Smooth muscle cell (in vitro differentiated cells): ENCODE results near the gene COMT. TPM values are rescaled to one million over a fixed set of nuclear protein-coding genes. Genes with fewer than 3 reads are reported as not detected.

Experiments used
- DNase-seq: peaks from one replicate; lab custom pipeline; 2025; ENCODE audit not compliant: unreplicated experiment; lab: John Stamatoyannopoulos, UW
- H2AFZ ChIP-seq: fragments of 200-600 bp; sonication (generic); 2 replicates; pipeline ENCODE4 v1.6.0; 2016; ENCODE audit warnings: antibody characterized with exemption, low read depth, mild to moderate bottlenecking
- H3F3A ChIP-seq: fragments of 200-600 bp; sonication (generic); 2 replicates; pipeline ENCODE4 v1.6.0; 2017; ENCODE audit warnings: antibody characterized with exemption, low read depth
- H3K27ac ChIP-seq: fragments of 200-600 bp; sonication (generic); 2 replicates; pipeline ENCODE4 v1.5.1; 2016; ENCODE audit warnings: low read depth, mild to moderate bottlenecking
- H3K27me3 ChIP-seq: fragments of 200-600 bp; sonication (generic); 2 replicates; pipeline ENCODE4 v1.6.1; 2016; ENCODE audit warnings: low read depth, mild to moderate bottlenecking
- H3K36me3 ChIP-seq: fragments of 200-600 bp; sonication (generic); 2 replicates; pipeline ENCODE4 v1.5.1; 2016; ENCODE audit warnings: low read depth
- H3K4me1 ChIP-seq: fragments of 200-600 bp; sonication (generic); 2 replicates; pipeline ENCODE4 v1.5.1; 2016; ENCODE audit warnings: low read depth
- H3K4me2 ChIP-seq: fragments of 200-600 bp; sonication (generic); 2 replicates; pipeline ENCODE4 v1.6.0; 2016; ENCODE audit warnings: mild to moderate bottlenecking
- H3K4me3 ChIP-seq: fragments of 200-600 bp; sonication (generic); 2 replicates; pipeline ENCODE4 v1.5.1; 2016; ENCODE audit warnings: mild to moderate bottlenecking
- H3K79me2 ChIP-seq: fragments of 200-600 bp; sonication (generic); 2 replicates; pipeline ENCODE4 v1.6.0; 2016; ENCODE audit warnings: low read depth, mild to moderate bottlenecking
- H3K9ac ChIP-seq: fragments of 200-600 bp; sonication (generic); 2 replicates; pipeline ENCODE4 v1.6.0; 2016; ENCODE audit warnings: low read depth
- H3K9me3 ChIP-seq: fragments of 200-600 bp; sonication (generic); replicated peaks from 2 replicates; pipeline ENCODE4 v1.5.1; 2016; ENCODE audit warnings: low read depth
- H4K20me1 ChIP-seq: fragments of 200-600 bp; sonication (generic); 2 replicates; pipeline ENCODE4 v1.6.0; 2016; ENCODE audit warnings: low read depth
- WGBS: methylation state at CpG from one replicate; pipeline ENCODE4 v1.1.7; 2016; ENCODE audit warnings: low lambda C conversion rate; 5-methylcytosine and 5-hydroxymethylcytosine counted together
- polyA plus RNA-seq: library from polyadenylated mRNA; unstranded; fragments of >200 nt; fragmentation: Nextera tagmentation; extraction: Ambion mirVana; gene quantifications from 2 replicates; pipeline ENCODE4 v1.2.1, GENCODE V29; 2016
- total RNA-seq: library from RNA; depleted of rRNA; stranded (reverse); fragments of >200 nt; gene quantifications from 2 replicates; pipeline ENCODE4 v1.2.3, GENCODE V29; 2014
- TF ChIP-seq, protein P1 (sequence below): fragments of 200-600 bp; sonication (generic); IDR thresholded peaks from 2 replicates; pipeline ENCODE4 v1.5.1; 2017; ENCODE audit warnings: borderline replicate concordance, mild to moderate bottlenecking, antibody characterized with exemption; ENCODE audit not compliant: insufficient read depth, poor library complexity, severe bottlenecking

Gene COMT
- total and polyA plus RNA-seq, 2 experiments from 2014 or later = 4.1 to 6.2 TPM

DNA sequence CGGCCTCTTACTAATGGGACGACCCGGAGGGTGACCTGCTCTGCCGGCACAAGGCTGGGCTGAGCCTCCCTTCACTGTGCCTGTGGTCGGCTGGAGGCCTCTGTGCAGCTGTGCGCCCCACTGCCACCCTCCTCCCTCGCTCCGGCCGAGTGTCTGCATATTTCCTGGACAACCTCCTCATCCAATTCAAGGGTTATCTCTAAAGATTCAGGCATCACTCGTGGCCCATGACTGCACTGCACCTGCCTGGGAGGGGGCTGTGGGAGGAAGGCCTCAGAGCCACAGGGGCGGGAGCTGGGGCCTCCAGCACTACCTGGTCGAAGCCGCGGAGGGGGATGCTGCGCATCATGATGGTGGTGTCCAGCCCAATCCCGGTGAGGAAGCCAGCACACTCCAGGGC lies 43.8 kb upstream of the COMT start:
- H3K9me3 ChIP-seq = no peaks in the 10 kb centered on the region
- no peak overlapping the region for H3K4me2 ChIP-seq
- no peaks in the 10 kb centered on the region for H3F3A ChIP-seq
- no peak overlapping the region for H3K27ac ChIP-seq
- WGBS = 93% methylated on average over 16 of the region's 16 CpGs
- no peaks in the 10 kb centered on the region for H3K79me2 ChIP-seq
- no peaks in the 10 kb centered on the region for H4K20me1 ChIP-seq
- no peak overlapping the region for H2AFZ ChIP-seq
- DNase-seq = no peak
- H3K4me1 ChIP-seq = peaks cover 11% of the 10 kb centered on the region
- H3K27me3 ChIP-seq = no peaks in the 10 kb centered on the region
- TF ChIP-seq, protein P1, sequence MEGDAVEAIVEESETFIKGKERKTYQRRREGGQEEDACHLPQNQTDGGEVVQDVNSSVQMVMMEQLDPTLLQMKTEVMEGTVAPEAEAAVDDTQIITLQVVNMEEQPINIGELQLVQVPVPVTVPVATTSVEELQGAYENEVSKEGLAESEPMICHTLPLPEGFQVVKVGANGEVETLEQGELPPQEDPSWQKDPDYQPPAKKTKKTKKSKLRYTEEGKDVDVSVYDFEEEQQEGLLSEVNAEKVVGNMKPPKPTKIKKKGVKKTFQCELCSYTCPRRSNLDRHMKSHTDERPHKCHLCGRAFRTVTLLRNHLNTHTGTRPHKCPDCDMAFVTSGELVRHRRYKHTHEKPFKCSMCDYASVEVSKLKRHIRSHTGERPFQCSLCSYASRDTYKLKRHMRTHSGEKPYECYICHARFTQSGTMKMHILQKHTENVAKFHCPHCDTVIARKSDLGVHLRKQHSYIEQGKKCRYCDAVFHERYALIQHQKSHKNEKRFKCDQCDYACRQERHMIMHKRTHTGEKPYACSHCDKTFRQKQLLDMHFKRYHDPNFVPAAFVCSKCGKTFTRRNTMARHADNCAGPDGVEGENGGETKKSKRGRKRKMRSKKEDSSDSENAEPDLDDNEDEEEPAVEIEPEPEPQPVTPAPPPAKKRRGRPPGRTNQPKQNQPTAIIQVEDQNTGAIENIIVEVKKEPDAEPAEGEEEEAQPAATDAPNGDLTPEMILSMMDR = no peak
- no peak overlapping the region for H3K4me3 ChIP-seq
- H3K36me3 ChIP-seq = no peaks in the 10 kb centered on the region
- no peak overlapping the region for H3K9ac ChIP-seq

DNA sequence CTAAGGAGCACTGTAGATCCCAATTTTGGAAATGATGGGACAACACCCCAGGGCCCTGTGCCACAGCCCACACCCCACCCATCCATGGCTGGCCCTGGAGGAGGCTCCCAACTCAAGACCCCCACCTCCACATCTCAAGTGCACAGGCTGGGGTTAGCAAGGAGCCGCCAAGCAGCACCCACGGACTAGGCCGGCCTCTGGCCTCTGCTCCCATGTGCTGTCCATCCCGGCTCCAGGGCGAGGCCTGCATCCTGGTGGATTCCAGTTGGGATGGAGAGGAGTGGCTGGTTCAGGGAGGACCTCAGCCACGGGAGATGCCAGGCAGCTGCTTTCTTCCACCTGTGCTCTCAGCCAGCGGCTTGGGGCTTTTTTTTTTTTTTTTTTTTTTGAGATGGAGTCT lies 43.4 kb upstream of the COMT start:
- H3K9ac ChIP-seq = no peak overlapping the region
- no peaks in the 10 kb centered on the region for H3K27me3 ChIP-seq
- 86% methylated on average over 7 of the region's 7 CpGs for WGBS
- peaks cover 12% of the 10 kb centered on the region for H3K4me1 ChIP-seq
- TF ChIP-seq, protein P1 = no peak
- no peak overlapping the region for H3K4me3 ChIP-seq
- no peak for DNase-seq
- H2AFZ ChIP-seq = no peak overlapping the region
- H3K9me3 ChIP-seq = no peaks in the 10 kb centered on the region
- no peaks in the 10 kb centered on the region for H3F3A ChIP-seq
- no peaks in the 10 kb centered on the region for H3K79me2 ChIP-seq
- no peaks in the 10 kb centered on the region for H3K36me3 ChIP-seq
- H4K20me1 ChIP-seq = no peaks in the 10 kb centered on the region
- no peak overlapping the region for H3K4me2 ChIP-seq
- no peak overlapping the region for H3K27ac ChIP-seq

DNA sequence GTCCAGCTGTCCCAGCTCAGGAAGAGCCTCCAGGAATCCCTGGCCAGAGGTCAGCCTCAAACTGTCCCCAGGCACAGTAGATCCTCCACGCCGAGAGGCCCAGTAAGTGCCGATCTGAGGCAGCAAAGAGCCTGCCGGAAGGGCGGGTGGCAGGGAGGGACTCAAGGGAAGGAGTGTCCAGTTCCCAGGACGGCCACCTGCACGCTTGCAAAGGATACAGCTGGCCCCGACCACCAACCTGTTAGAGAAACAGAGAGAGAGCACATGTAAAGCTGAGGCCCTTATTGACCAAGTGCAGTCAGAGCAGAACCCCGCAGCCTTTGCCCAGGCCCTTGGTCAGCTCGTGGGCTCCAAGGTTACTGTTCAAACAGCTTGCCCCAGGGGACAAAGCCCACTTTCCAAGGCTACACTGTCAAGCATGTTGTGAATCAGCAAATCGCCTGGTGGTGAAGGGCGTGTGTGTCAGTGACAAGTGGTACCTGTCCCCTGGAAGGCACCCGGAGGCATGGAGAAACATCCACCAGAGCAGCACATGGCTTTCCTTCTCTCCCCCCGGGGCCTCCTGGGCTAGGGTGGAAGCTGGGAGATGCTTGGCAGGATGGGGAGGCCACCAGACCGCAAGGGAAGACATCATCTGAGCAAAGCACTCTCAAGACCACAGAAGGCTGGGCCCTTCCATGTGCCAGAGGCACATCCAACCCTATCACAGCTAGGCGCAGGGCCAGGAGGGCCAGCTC lies 42.6 kb upstream of the COMT start:
- no peak overlapping the region for H2AFZ ChIP-seq
- H3K4me2 ChIP-seq = no peak overlapping the region
- no peaks in the 10 kb centered on the region for H3K9me3 ChIP-seq
- no peak for DNase-seq
- H3K27me3 ChIP-seq = no peaks in the 10 kb centered on the region
- no peaks in the 10 kb centered on the region for H4K20me1 ChIP-seq
- no peak overlapping the region for H3K27ac ChIP-seq
- no peaks in the 10 kb centered on the region for H3K79me2 ChIP-seq
- H3F3A ChIP-seq = no peaks in the 10 kb centered on the region
- no peak overlapping the region for H3K9ac ChIP-seq
- H3K4me3 ChIP-seq = no peak overlapping the region
- H3K4me1 ChIP-seq = peaks cover 15% of the 10 kb centered on the region
- TF ChIP-seq, protein P1 = no peak
- WGBS = 91% methylated on average over 16 of the region's 16 CpGs
- no peaks in the 10 kb centered on the region for H3K36me3 ChIP-seq
